ENCODE results near the gene SNRK. TPM values are rescaled to one million over a fixed set of nuclear protein-coding genes. Genes with fewer than 3 reads are reported as not detected.
A peak's percentile ranks its signal among the peaks of the same experiment; 100 is the strongest.

SNRK gene
- total RNA-seq, 6 experiments from 2014 or later = 14.0 to 26.2 (median 15.3) TPM

GRCh38 chr3:43256714-43257461, 29.5 kb upstream of the SNRK start:
- Histone ChIP-seq H3K27me3 (no peaks in the 10 kb centered on the region), H3K36me3 (no peaks in the 10 kb centered on the region), H3K4me1 (no peaks in the 10 kb centered on the region), H3K4me3 (no peak overlapping the region), H3K27ac (no peak overlapping the region), H3K9me3 (no peaks in the 10 kb centered on the region)
- peak; percentile 31 to 48 (median 41) for ATAC-seq
- intact Hi-C loops (cut with DNase I) = no loop called here
- WGBS (ENCODE audit: insufficient coverage, low coverage, low lambda C conversion rate, missing lambda C conversion rate) = no CpG with 5 or more reads among the region's 1 CpG
- TF ChIP-seq CTCF (IDR thresholded peaks at IDR 0.05) = no peak
- no peak for TF ChIP-seq POLR2A (IDR thresholded peaks at IDR 0.05)
- no peak for DNase-seq

GRCh38 chr3:43257850-43258249, 28.5 kb upstream of the SNRK start:
- no peak for ATAC-seq
- no CpG with 5 or more reads among the region's 2 CpGs for WGBS (ENCODE audit: insufficient coverage, low coverage, low lambda C conversion rate, missing lambda C conversion rate)
- Histone ChIP-seq H3K27me3 (no peaks in the 10 kb centered on the region), H3K9me3 (no peaks in the 10 kb centered on the region), H3K27ac (no peak overlapping the region), H3K4me1 (no peaks in the 10 kb centered on the region), H3K36me3 (no peaks in the 10 kb centered on the region), H3K4me3 (no peak overlapping the region)
- TF ChIP-seq POLR2A (IDR thresholded peaks at IDR 0.05) = no peak
- no peak for TF ChIP-seq CTCF (IDR thresholded peaks at IDR 0.05)
- intact Hi-C loops (cut with DNase I) = no loop called here
- no peak for DNase-seq

- Histone ChIP-seq H3K9me3 (no peaks in the 10 kb centered on the region), H3K36me3 (no peaks in the 10 kb centered on the region), H3K27ac (no peak overlapping the region), H3K4me1 (no peaks in the 10 kb centered on the region), H3K4me3 (no peak overlapping the region), H3K27me3 (no peaks in the 10 kb centered on the region)
- DNase-seq (no peak), ATAC-seq (no peak)
- WGBS (ENCODE audit: insufficient coverage, low coverage, low lambda C conversion rate, missing lambda C conversion rate) = no CpG with 5 or more reads among the region's 2 CpGs
- TF ChIP-seq POLR2A (IDR thresholded peaks at IDR 0.05) = no peak
- no peak for TF ChIP-seq CTCF (IDR thresholded peaks at IDR 0.05)
- intact Hi-C loops (cut with DNase I) = no loop called here
Measured at GRCh38 chr3:43259626-43260025, 26.7 kb upstream of the SNRK start.

GRCh38 chr3:43260412-43260811, 25.9 kb upstream of the SNRK start:
- no peak for ATAC-seq
- WGBS (ENCODE audit: insufficient coverage, low coverage, low lambda C conversion rate, missing lambda C conversion rate) = no CpG with 5 or more reads among the region's 1 CpG
- Histone ChIP-seq H3K27me3 (no peaks in the 10 kb centered on the region), H3K4me1 (no peaks in the 10 kb centered on the region), H3K27ac (no peak overlapping the region), H3K4me3 (no peak overlapping the region), H3K36me3 (no peaks in the 10 kb centered on the region), H3K9me3 (no peaks in the 10 kb centered on the region)
- no peak for DNase-seq
- no peak for TF ChIP-seq CTCF (IDR thresholded peaks at IDR 0.05)
- no peak for TF ChIP-seq POLR2A (IDR thresholded peaks at IDR 0.05)
- intact Hi-C loops (cut with DNase I) = no loop called here
